Activated naive CD4-positive, alpha-beta T cell treated with anti-CD3 and anti-CD28 coated beads, Interleukin-2, amount 10 ng/mL, durations not matched to agents 5 hours and 36 hours (primary cell): ENCODE measurements around the gene USP17L15. TPM values are rescaled to one million over a fixed set of nuclear protein-coding genes. Genes with fewer than 3 reads are reported as not detected.

Experiments
- total RNA-seq, 2 experiments: library from RNA; stranded (reverse); gene quantifications; one replicate each; pipeline ENCODE4 v1.2.3, GENCODE V29; 2021

USP17L15 gene, protein sequence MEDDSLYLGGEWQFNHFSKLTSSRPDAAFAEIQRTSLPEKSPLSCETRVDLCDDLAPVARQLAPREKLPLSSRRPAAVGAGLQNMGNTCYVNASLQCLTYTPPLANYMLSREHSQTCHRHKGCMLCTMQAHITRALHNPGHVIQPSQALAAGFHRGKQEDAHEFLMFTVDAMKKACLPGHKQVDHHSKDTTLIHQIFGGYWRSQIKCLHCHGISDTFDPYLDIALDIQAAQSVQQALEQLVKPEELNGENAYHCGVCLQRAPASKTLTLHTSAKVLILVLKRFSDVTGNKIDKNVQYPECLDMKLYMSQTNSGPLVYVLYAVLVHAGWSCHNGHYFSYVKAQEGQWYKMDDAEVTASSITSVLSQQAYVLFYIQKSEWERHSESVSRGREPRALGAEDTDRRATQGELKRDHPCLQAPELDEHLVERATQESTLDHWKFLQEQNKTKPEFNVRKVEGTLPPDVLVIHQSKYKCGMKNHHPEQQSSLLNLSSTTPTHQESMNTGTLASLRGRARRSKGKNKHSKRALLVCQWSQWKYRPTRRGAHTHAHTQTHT
- not detected for total RNA-seq

DNA sequence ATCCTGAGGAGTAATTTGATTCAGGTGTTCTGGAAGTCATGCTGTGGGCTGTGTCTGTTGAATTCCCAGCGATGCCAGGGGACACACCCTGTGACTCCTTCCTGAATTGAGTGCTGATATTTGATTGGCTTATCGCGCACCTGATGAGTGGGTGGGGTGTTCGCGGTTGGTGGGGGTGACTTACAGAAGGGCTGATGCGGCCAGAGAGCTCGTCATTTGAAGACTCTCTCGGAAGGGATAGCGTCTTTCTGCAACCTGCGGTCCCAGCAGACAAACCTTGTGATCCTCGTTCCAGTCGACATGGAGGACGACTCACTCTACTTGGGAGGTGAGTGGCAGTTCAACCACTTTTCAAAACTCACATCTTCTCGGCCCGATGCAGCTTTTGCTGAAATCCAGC, at the start of gene USP17L15:
Gene USP17L15 (plus strand): TSS at position 301 of the 400 bp plus-strand sequence. CDS start 0 bp downstream, at position 301.

DNA sequence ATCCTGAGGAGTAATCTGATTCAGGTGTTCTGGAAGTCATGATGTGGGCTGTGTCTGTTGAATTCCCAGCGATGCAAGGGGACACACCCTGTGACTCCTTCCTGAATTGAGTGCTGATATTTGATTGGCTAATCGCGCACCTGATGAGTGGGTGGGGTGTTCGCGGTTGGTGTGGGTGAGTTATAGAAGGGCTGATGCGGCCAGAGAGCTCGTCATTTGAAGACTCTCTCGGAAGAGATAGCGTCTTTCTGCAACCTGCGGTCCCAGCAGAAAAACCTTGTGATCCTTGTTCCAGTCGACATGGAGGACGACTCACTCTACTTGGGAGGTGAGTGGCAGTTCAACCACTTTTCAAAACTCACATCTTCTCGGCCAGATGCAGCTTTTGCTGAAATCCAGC, 23.8 kb upstream of the USP17L15 start, which contains the start of gene USP17L10:
Gene USP17L10 (plus strand): TSS at position 301 of the 400 bp plus-strand sequence. CDS start 0 bp downstream, at position 301.

DNA sequence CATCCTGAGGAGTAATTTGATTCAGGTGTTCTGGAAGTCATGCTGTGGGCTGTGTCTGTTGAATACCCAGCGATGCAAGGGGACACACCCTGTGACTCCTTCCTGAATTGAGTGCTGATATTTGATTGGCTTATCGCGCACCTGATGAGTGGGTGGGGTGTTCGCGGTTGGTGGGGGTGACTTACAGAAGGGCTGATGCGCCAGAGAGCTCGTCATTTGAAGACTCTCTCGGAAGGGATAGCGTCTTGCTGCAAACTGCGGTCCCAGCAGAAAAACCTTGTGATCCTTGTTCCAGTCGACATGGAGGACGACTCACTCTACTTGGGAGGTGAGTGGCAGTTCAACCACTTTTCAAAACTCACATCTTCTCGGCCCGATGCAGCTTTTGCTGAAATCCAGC, 19.1 kb upstream of the USP17L15 start, which contains the start of gene USP17L11:
Gene USP17L11 (plus strand): TSS at position 301 of the 400 bp plus-strand sequence. CDS start 0 bp downstream, at position 301.

DNA sequence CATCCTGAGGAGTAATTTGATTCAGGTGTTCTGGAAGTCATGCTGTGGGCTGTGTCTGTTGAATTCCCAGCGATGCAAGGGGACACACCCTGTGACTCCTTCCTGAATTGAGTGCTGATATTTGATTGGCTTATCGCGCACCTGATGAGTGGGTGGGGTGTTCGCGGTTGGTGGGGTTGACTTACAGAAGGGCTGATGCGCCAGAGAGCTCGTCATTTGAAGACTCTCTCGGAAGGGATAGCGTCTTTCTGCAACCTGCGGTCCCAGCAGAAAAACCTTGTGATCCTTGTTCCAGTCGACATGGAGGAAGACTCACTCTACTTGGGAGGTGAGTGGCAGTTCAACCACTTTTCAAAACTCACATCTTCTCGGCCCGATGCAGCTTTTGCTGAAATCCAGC, 14.3 kb upstream of the USP17L15 start, which contains the start of gene USP17L12:
Gene USP17L12 (plus strand): TSS at position 301 of the 400 bp plus-strand sequence. CDS start 0 bp downstream, at position 301.

DNA sequence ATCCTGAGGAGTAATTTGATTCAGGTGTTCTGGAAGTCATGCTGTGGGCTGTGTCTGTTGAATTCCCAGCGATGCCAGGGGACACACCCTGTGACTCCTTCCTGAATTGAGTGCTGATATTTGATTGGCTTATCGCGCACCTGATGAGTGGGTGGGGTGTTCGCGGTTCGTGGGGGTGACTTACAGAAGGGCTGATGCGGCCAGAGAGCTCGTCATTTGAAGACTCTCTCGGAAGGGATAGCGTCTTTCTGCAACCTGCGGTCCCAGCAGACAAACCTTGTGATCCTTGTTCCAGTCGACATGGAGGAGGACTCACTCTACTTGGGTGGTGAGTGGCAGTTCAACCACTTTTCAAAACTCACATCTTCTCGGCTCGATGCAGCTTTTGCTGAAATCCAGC, 9.6 kb upstream of the USP17L15 start, which contains the start of gene USP17L13:
Gene USP17L13 (plus strand): TSS at position 301 of the 400 bp plus-strand sequence. CDS start 0 bp downstream, at position 301.

DNA sequence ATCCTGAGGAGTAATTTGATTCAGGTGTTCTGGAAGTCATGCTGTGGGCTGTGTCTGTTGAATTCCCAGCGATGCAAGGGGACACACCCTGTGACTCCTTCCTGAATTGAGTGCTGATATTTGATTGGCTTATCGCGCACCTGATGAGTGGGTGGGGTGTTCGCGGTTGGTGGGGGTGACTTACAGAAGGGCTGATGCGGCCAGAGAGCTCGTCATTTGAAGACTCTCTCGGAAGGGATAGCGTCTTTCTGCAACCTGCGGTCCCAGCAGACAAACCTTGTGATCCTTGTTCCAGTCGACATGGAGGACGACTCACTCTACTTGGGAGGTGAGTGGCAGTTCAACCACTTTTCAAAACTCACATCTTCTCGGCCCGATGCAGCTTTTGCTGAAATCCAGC, 9.4 kb downstream of the USP17L15 start, which contains the start of gene USP17L17:
Gene USP17L17 (plus strand): TSS at position 301 of the 400 bp plus-strand sequence. CDS start 0 bp downstream, at position 301.

DNA sequence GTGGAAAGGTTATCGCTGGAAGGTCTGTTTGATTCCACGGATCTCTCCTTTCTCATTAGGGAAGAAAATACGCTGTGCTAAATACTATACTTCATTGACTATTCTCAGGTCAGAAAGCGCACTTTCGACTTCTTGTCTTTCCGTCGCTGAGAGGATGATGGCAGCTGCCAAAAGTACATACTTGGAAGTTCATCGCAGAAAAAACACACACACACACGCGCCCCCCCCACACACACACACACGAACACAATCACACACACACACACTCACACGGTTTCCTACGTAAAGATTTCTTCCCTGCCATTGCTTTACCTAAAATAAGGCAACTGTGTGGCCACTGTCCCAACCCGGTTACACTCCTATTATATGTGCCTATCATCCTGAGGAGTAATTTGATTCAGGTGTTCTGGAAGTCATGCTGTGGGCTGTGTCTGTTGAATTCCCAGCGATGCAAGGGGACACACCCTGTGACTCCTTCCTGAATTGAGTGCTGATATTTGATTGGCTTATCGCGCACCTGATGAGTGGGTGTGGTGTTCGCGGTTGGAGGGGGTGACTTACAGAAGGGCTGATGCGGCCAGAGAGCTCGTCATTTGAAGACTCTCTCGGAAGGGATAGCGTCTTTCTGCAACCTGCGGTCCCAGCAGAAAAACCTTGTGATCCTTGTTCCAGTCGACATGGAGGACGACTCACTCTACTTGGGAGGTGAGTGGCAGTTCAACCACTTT, 13.9 kb downstream of the USP17L15 start, which contains the start of gene USP17L18:
Gene USP17L18 (plus strand): TSS at position 678 of the 728 bp plus-strand sequence. CDS start 0 bp downstream, at position 678.

DNA sequence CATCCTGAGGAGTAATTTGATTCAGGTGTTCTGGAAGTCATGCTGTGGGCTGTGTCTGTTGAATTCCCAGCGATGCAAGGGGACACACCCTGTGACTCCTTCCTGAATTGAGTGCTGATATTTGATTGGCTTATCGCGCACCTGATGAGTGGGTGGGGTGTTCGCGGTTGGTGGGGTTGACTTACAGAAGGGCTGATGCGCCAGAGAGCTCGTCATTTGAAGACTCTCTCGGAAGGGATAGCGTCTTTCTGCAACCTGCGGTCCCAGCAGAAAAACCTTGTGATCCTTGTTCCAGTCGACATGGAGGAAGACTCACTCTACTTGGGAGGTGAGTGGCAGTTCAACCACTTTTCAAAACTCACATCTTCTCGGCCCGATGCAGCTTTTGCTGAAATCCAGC, 18.9 kb downstream of the USP17L15 start, which contains the start of gene USP17L19:
Gene USP17L19 (plus strand): TSS at position 301 of the 400 bp plus-strand sequence. CDS start 0 bp downstream, at position 301.

DNA sequence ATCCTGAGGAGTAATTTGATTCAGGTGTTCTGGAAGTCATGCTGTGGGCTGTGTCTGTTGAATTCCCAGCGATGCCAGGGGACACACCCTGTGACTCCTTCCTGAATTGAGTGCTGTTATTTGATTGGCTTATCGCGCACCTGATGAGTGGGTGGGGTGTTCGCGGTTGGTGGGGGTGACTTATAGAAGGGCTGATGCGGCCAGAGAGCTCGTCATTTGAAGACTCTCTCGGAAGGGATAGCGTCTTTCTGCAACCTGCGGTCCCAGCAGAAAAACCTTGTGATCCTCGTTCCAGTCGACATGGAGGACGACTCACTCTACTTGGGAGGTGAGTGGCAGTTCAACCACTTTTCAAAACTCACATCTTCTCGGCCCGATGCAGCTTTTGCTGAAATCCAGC, 23.6 kb downstream of the USP17L15 start, which contains the start of gene USP17L20:
Gene USP17L20 (plus strand): TSS at position 301 of the 400 bp plus-strand sequence. CDS start 0 bp downstream, at position 301.

DNA sequence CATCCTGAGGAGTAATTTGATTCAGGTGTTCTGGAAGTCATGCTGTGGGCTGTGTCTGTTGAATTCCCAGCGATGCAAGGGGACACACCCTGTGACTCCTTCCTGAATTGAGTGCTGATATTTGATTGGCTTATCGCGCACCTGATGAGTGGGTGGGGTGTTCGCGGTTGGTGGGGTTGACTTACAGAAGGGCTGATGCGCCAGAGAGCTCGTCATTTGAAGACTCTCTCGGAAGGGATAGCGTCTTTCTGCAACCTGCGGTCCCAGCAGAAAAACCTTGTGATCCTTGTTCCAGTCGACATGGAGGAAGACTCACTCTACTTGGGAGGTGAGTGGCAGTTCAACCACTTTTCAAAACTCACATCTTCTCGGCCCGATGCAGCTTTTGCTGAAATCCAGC, 28.4 kb downstream of the USP17L15 start, which contains the start of gene USP17L21:
Gene USP17L21 (plus strand): TSS at position 301 of the 400 bp plus-strand sequence. CDS start 0 bp downstream, at position 301.

DNA sequence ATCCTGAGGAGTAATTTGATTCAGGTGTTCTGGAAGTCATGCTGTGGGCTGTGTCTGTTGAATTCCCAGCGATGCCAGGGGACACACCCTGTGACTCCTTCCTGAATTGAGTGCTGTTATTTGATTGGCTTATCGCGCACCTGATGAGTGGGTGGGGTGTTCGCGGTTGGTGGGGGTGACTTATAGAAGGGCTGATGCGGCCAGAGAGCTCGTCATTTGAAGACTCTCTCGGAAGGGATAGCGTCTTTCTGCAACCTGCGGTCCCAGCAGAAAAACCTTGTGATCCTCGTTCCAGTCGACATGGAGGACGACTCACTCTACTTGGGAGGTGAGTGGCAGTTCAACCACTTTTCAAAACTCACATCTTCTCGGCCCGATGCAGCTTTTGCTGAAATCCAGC, 33.1 kb downstream of the USP17L15 start, which contains the start of gene USP17L22:
Gene USP17L22 (plus strand): TSS at position 301 of the 400 bp plus-strand sequence. CDS start 0 bp downstream, at position 301.

Other genes with a start within 250 kb of the USP17L15 start
- gene FAM90A26, start 64.0 kb upstream of the USP17L15 start, total RNA-seq: not detected
- not detected for gene USP17L10, start 23.7 kb upstream of the USP17L15 start, total RNA-seq
- not detected for gene USP17L11, start 19.0 kb upstream of the USP17L15 start, total RNA-seq
- gene USP17L12, start 14.2 kb upstream of the USP17L15 start, total RNA-seq: not detected
- gene USP17L13, start 9.5 kb upstream of the USP17L15 start, total RNA-seq: not detected
- not detected for gene USP17L17, start 9.5 kb downstream of the USP17L15 start, total RNA-seq
- gene USP17L18, start 14.2 kb downstream of the USP17L15 start, total RNA-seq: not detected
- not detected for gene USP17L19, start 19.0 kb downstream of the USP17L15 start, total RNA-seq
- gene USP17L20, start 23.7 kb downstream of the USP17L15 start, total RNA-seq: not detected
- gene USP17L21, start 28.5 kb downstream of the USP17L15 start, total RNA-seq: not detected
- gene USP17L22, start 33.2 kb downstream of the USP17L15 start, total RNA-seq: not detected
- not detected for gene USP17L24, start 90.8 kb downstream of the USP17L15 start, total RNA-seq
- not detected for gene USP17L25, start 95.5 kb downstream of the USP17L15 start, total RNA-seq
- gene USP17L26, start 100.3 kb downstream of the USP17L15 start, total RNA-seq: not detected
- gene USP17L5, start 105.0 kb downstream of the USP17L15 start, total RNA-seq: not detected
- gene USP17L27, start 109.8 kb downstream of the USP17L15 start, total RNA-seq: not detected
- gene USP17L28, start 114.5 kb downstream of the USP17L15 start, total RNA-seq: not detected
- gene USP17L29, start 119.3 kb downstream of the USP17L15 start, total RNA-seq: not detected
- not detected for gene USP17L30, start 128.7 kb downstream of the USP17L15 start, total RNA-seq
- not detected for gene DEFB131A, start 210.0 kb downstream of the USP17L15 start, total RNA-seq